GM19099 (cell line): Measurements from ENCODE around the gene SLC16A9.

Experiments
- POLR2A ChIP-seq: IDR thresholded peaks from 3 replicates; pipeline ENCODE4 v1.6.1; 2011; ENCODE audit warnings: low read depth; ENCODE audit not compliant: insufficient read length; ENCODE audit errors: extremely low read depth

The SLC16A9 gene

DNA sequence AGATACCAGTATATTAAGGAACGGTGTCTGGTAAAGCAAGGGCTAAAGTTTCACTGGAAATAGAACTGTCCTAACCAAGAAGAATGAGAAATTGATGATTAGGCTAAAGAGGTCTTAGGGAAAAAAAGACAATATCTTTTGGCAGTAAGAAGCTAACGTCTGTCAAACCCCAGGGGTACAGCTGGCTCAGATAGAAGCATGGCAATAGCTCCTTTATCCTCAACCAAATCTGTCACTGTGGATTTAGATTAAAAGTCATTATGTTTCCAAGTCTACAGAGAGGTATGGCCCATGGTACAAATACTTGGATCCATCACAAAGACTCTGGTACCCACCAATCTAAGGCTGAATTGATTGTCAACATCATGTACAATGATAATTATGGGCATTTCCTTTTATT lies 8.6 kb upstream of the SLC16A9 start:
- no peak for TF ChIP-seq POLR2A

- no peak for TF ChIP-seq POLR2A
Measured at GRCh38 chr10:59713196-59713821, 3.7 kb upstream of the SLC16A9 start.

GRCh38 chr10:59711871-59712494 lies 2.3 kb upstream of the SLC16A9 start:
- no peak for TF ChIP-seq POLR2A

DNA sequence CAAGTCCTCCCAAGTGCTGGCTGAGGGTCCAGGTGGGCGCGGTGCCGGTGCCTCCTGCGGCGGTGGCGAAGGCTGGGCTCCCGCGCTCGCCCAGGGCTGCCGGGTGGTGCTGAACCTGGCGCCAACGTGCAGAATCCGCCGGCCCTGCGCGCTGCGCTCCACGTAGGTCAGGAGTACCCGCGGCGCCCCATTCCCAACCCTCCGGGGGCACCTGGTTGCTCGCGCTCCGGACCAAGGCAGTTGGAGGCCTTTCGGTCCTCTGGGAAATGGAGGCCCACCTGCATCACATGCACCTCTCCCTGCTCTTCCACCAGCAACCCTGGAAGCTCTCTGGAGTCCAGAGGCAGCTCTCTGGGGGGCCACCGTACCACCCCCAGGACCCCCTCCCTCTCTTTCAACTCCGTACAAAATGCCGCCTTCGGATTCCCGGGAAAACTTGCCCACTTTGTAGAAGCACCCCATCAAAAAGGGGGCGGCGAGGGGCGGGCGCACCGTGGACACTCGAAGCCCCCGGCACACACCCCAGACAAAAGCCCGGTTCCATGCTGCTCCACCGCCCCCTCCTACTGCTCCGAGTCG lies 745 bp downstream of the SLC16A9 start:
- TF ChIP-seq POLR2A: no peak

DNA sequence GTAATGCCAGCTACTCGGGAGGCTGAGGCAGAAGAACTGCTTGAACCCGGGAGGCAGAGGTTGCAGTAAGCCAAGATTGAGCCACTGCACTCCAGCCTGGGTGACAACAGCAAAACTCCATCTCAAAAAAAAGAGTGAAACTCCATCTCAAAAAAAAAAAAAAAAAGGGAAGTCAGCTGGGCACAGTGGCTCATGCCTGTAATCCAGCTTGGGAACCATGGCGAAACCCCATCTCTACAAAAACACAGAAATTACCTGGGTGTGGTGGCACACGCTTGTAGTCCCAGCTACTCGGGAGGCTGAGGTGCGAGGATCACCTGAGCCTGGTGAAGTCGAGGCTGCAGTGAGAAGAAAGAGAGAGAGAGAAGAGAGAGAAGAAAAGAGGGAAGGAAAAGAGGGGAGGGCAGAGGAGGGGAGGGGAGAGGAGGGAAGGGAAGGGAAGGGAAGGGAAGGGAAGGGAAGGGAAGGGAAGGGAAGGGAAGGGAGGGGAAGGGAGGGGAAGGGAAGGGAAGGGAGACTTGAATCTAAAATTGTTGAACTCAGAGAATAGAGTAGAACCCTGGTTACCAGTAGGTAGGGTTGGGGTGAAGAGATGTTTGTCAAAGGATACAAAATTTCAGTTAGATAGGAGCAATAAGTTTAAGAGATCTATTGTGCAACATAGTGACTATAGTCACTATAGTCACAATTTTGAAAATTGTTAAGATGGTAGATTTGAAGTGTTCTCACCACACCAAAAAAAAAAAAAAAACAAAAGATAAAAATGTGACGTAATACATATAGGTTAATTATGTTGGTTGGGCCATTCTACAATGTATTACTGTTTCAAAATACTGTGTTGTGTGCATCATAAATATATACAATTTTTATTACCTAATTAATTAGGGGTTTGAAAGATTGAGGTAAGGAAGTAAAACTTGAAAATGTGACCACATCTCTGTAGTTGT lies 2.5 kb downstream of the SLC16A9 start:
- TF ChIP-seq POLR2A: no peak

DNA sequence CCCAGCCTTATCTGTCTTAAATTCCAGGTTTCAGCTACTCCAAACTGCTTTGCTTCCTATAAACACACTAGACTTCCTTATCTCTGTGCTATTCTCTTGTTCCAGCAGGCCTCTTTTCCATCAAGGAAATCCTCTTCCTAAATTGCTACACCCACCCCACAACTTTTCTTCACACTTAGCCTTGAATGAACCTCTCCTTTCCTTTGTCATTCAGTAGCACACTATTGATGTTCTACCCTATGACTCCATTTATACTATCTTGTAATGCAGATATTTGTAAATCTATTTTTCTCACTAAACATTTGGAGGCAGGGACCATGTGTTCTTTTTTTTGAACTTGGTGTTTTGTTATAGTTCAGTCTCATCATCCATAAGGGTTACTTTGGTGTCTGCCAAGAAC lies 3.7 kb downstream of the SLC16A9 start:
- no peak for TF ChIP-seq POLR2A

DNA sequence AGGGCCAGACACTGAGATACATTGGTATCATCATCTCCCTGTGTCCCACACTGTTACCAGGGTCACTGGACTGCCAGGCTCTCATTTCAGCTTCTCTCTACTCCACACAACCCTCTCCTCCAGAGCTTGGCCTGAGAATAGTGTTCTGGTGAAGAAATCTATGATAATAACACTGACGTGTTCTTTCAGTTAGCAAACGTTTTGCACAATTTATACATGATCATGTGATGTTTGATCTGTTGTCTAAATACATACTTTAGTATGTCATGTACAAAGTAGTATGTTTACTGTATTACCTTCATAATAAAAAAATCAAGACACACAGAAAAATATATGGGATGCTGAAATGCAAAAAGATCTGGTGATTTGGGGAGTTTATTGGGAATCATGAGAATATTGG lies 5.0 kb downstream of the SLC16A9 start:
- TF ChIP-seq POLR2A: no peak

GRCh38 chr10:59702347-59702746 lies 7.3 kb downstream of the SLC16A9 start:
- no peak for TF ChIP-seq POLR2A

DNA sequence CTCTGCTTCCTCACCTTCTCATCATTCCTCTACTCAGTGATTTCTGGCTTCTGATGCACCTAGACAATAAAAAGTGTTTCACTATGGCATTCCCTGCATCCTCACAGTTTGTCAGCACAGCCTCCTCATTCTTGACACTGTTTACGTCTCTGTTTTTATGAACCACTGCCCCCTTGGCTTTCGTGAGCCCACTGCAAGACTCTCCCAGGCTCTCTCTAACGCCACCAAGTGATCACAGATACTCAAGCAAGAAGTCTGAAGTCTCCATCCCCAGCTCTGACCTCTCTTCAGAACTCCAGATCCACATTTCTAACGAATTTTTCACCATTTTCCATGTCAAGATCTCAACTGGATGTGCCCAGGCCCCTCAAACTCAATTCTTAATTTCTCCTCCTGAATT lies 8.9 kb downstream of the SLC16A9 start:
- TF ChIP-seq POLR2A: no peak

DNA sequence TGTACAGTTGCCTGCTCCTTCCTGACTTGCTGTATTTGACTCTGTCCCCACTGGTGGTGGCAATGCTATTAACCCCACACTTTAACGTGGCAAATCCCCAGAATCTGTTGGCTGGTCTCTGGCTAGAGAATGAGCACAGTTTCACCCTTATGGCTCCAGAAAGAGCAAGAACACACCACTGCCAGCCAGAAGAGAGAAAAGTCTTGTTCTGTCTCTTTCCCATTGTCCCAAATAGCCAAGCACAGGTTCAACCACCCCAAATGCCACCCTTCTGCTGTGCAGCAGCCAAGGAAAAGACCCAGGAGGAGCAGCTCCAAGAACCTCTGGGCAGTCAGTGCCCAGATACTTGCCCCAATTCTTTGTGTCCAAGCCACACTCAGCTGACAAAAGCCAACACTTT lies 11.3 kb downstream of the SLC16A9 start:
- TF ChIP-seq POLR2A: no peak

DNA sequence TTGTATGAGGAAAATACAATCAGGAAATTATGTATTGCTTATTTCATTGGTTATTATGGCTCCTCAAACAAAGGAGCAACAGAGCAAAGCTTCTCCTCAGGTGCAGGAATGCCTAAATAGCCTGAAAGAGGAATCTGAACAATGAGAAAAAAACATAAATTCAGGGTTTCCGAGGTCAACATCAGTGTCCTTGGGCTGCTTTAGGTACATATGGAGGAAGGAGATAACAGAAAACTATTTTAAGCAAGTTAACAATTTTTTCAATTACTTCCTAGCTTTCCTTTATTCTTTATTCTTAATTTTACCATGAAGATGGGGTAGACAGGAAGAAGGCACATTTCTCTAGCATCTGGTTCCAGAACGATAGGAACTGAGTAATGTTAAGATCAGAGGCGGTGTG lies 14.0 kb downstream of the SLC16A9 start:
- no peak for TF ChIP-seq POLR2A

DNA sequence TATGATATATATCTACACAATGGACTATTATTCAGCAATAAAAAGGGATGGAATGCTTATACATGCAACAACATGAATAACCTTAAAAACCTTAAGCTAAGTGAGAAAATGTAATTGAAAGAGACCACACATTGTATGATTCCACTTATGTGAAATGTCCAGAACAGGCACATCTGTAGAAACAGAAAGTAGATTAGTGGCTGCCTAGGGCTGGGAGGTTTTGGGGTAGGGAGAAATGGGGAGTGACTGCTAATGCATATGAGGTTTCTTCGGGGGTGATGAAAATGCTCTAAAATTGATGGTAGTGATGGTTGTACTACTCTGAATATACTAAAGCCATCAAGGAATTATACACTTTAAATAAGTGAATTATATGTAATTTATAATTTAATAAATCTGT lies 14.7 kb downstream of the SLC16A9 start:
- TF ChIP-seq POLR2A: no peak

DNA sequence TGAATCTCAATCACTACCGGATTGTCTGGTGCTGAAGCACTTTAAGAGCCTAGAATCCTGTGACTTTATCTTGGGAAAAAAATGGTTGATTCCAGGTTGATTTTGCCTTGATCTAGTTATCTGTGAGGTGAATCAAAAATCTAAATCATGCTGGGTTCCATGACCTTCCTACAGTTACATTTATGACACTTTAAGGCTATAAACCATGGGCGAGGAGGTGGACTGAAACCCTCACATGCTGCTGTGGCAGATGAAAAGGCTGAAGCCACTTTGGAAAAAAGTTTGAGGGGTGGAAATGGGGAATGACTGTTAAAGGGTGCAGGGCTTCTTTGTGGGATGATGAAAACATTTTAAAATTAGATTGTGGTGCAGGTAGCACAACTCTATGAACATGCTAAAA lies 17.5 kb downstream of the SLC16A9 start:
- no peak for TF ChIP-seq POLR2A

- no peak for TF ChIP-seq POLR2A
Measured at GRCh38 chr10:59688921-59689351, 20.7 kb downstream of the SLC16A9 start.

- TF ChIP-seq POLR2A: no peak
Measured at GRCh38 chr10:59687657-59688056, 22.0 kb downstream of the SLC16A9 start.
